Stimulated activated CD8-positive, alpha-beta memory T cell treated with anti-CD3 and anti-CD28 coated beads, Interleukin-4, amount 100 ng/mL, for 24 hours (primary cell): Measurements from ENCODE around the gene CLCN6.

Experiments used
- DNase-seq: peaks from one replicate; pipeline ENCODE4 v3.0.0-alpha.2; 2020; ENCODE audit warnings: low read depth

The CLCN6 gene

DNA sequence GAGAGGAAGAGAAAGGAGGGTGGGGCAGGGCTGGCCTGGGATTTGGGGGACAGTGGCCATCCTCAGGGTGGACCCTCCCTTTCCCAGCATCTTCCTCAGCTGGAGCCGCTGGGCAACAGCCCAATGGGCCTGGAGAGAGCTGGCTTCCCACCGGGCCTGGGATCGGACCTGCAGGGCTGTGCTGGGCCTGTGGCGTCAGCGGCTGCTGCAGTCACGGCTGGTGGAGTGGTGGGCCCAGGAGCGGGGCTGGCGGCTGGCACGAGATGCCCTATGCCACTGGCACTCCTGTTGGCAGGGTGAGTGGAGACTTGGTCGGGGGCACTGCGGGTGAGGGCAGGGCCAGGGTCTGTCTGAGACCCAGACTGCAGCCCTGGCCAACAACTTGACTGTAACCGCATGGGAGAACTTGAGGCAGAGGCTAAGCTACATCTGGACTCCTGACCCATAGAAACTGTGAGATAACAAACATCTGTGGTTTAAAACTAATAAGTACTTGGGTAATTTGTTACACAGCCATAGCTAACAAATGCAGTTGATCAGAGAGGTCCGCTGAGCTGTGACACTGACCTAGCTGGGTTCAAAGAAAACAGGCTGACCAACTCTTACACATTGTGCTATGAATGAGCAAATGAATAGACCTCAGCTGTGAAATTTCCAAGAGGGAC is 26.1 kb upstream of the CLCN6 start:
- DNase-seq: no peak

DNA sequence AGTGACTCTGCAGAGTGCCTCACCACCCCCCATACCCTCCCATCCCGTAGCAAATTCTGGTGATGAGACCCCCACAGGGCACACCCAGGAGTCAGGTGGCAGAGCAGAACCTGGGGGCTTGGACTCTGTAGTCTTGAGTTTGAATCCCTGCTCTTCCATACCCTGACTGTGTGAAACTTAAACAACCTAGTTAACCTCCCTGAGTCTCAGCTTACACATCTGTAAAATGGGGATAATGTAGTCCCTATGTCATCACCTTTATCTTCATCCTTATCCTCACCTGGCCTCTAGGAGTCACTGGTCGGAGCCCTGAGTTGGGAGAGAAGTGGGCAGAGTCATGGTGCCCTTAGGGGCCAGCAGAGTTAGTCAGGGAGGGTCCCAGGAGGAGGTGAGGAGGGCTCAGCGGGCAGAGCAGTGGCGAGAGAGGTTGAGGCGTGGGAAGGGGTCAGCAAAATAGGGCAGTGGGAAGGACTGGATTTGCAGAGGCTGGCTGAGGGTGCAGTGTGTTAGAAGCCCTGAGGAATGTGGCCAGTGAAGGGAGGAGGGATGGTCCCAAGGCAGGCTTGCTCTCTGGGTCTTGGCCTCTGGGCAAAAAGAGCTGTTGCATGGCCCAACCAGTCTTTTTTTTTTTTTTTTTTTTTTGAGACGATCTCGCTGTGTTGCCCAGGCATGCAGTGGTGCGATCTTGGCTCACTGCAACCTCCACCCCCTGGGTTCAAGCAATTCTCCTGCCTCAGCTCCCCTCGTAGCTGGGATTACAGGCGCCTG is 25.4 kb upstream of the CLCN6 start:
- DNase-seq: no peak

DNA sequence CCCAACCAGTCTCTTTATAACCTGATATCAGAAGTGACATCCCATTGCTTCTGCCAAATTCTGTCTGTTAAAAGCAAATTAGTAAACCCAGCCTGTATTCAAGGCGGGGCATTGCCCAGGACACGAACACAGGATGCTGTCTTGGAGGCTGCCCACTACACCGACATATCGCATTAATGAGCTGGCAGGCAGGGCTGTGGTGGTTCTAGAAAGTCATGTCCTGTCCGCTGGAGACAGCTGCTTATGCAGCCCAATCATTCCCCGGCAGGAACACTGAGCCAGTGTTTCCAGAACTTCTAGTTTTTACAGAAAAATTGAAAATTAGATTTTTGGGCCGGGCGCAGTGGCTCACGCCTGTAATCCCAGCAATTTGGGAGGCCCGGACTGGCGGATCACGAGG is 24.7 kb upstream of the CLCN6 start:
- DNase-seq: no peak

DNA sequence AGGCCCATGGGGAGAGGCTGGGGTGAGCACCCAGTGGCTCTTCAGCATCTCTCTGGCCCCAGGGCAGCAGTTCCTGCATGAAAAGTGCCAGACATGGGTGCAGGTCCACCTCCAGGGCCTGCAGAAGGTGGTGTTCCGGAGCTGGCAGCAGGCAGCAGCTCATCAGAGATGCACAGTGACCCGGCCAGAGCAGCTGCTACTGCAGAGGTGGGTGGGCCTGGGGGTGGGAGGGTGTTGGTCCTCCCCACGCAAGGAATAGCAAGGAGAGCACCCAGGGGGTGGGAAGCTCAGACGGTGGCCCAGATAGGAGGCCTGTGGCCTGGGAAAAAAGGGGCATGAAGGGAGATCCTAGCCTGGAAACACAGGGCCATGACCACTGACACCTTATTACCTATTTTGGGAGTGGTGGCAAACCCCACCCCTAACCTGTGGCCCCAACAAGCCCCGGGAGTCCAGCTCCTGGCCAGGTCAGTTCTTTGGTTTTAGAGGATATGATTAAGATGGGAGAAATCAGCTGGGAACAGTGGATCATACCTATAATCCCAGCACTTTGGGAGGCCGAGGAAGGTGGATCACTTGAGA is 23.8 kb upstream of the CLCN6 start:
- no peak for DNase-seq

DNA sequence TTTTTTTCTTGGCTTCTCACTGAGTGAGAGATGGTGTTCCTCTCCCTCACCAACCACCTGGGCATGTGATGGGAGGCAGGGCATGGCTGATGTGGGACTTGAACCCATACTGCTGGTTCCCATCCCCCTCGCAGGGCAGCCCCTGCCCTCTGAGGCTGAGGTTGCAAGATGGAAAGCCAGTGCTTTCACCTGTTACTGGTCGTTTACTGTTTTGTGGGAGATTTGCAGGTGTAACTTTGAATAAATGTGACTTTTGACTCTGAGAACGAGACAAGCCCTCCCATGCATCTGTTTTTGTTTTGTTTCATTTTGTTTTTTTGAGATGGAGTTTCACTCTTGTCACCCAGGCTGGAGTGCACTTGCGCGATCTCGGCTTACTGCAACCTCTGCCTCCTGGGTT is 22.4 kb upstream of the CLCN6 start:
- no peak for DNase-seq

DNA sequence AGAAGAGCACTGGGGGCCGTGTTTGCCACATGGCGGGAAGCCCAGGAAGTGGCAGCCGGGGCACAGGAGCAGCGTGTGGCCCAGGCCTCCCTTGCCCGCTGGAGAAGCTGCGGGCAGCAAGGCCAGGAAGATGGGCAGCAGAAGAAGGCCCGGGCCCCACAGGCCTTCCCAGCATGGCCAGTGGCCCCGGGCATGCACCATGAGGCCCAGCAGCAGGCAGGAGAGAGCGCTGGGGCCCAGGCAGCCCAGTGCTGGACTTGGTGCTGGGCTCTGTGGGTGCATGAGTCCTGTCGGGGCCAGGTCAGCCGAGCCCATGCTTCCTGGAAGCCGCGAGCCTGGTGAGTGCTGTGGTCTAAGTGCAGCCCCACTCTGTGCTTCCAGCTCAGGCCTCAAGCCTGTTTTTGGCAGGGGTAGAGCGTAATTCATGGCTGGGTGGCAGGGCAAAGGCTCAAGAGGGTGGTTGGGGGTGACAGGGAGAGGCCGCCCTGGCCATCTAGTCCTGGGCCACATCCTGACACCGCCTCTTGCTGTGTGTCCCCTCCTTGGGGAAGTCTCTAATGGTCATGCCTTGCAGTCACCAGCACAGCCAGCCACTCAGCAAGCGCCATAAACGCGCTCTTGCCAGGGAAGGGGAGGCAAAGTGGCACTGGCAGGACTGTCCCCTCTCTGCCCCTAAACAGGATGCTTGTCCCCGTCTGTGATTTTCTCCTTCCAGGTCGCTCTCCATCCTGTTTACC is 21.6 kb upstream of the CLCN6 start:
- no peak for DNase-seq

DNA sequence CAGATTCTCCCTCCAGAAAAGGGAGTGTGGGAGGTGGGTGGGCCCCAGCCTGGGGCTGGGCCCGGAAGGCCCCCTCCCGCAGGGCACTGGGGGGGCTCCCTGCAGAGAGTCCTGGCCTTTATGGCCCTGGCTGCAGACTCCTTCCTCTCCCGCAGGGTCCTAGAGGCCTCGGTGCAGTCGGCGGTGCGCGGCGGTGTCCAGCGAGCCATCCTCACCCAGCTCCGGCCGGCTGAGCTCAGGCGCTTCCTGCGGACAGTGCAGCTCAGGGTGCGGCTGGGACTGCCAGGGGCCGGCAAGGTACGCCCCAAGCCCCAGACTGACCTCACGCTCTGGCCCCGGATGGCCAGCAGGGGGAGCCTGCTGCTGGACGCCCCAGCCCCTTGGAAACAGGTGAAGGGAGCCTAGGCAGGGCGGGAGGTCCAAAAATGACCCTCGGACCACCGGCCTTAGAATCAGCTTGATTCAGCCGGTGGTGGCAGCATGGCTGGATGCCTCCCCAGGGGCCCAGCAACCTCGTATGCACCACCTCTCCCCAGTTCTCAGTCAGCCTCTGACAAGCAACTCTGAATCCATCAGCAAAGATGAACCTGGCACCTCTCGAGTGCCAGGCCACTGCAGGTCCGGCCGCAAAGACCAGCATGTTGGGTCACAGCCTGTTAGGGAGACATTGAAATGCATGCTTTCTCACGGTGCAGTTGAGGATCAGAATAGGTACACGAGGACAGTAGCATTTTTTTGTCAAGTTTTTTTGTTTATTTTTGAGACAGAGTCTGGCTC is 20.8 kb upstream of the CLCN6 start:
- DNase-seq: peak; percentile 30

DNA sequence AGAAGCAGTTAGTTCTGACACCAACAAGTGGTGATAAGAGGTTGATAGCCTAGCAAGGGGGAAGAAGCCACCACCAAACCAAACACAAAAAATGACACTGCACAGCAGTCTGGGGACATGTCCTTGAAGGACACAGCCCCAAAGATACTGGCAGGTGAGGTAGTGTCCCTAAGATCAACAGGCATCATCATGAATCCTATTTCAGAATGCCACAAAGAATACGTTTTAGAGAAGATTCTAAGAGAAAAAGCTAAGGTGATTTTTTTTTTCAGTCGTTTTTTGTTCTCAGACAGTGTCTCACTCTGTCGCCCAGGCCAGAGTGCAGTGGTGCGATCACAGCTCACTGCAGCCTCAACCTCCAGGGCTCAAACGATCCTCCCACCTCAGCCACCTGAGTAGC is 19.8 kb upstream of the CLCN6 start:
- DNase-seq: no peak

DNA sequence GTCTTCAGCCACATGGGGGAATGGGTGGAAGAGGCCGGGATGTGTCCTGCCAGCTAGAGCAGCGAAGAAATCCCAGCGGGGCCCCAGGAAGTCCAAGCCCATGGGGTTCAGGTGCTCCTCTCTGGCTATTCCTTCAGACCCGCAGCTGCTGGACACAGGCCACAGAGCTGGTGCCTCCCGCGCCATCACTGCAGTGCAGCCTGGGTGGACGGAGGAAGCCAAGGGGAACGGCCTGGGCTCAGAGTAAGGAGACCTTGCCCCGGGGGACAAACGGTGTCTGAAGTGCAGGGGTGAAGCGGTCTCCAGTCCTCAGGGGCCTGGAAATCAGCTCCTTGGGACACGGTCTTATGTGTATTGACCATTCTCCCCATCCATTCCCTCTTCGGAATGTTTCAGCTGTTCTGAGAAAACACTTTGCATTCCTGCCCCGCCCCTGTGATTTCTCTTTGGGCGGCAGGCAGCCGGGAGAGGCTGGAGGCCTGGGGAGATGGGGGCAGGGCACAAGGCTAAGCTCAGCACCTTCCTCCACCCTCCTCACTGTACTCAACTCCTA is 18.7 kb upstream of the CLCN6 start:
- DNase-seq: no peak

DNA sequence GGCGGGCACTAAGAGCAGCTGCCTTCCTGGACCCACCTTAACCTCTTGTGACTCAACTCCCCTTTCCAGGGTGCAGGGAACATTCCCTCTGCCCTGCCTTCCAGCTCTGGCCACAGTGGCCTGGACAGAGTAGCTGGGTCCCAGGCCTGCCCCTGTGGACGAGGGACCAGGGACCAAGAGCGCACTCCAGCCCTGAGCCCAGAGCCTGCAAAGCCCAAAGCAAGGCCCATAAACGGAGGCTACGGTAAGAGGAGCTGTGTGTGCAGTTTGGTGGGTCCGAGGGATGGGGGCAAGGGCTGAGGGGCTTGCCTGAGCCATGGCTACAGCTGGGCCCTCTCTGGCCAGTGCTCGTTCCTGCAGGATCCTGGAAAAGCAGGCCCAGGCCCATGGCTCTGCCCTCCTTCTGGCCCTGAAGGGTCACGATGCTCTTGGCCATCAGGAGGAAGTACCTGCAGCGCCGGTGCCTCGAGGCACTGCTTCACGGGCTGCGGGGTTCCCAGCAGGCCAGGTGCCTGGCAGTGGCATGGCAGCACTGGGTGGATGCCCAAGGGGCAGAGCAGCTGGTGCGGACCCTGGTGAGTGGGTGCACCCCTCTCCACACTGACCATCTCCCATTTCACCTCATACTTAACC is 18.1 kb upstream of the CLCN6 start:
- no peak for DNase-seq

DNA sequence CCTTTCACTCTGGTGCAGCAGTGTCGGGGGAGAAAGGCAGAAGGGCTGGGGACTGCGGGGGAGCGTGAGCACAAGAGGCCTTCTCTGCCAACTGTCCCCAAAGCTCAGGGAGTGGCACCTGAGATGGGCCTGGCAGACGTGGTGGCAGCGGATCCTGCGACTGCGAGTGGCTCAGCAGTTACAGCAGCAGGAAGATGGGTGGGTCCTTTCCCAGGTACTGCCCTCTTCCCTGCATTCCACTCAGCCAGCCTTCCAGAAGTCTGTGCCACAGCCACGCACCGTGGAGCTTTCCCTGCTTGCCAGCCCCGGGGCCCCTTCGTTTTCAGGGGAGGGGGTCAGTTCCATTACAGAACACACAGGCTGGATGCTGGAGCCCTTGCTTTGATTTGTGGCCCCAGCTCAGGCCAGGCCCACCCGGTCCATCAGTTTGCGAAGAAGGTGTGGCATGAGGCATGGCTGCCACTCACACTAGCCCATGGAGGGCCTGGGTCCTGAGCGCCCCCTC is 17.4 kb upstream of the CLCN6 start:
- DNase-seq: no peak

DNA sequence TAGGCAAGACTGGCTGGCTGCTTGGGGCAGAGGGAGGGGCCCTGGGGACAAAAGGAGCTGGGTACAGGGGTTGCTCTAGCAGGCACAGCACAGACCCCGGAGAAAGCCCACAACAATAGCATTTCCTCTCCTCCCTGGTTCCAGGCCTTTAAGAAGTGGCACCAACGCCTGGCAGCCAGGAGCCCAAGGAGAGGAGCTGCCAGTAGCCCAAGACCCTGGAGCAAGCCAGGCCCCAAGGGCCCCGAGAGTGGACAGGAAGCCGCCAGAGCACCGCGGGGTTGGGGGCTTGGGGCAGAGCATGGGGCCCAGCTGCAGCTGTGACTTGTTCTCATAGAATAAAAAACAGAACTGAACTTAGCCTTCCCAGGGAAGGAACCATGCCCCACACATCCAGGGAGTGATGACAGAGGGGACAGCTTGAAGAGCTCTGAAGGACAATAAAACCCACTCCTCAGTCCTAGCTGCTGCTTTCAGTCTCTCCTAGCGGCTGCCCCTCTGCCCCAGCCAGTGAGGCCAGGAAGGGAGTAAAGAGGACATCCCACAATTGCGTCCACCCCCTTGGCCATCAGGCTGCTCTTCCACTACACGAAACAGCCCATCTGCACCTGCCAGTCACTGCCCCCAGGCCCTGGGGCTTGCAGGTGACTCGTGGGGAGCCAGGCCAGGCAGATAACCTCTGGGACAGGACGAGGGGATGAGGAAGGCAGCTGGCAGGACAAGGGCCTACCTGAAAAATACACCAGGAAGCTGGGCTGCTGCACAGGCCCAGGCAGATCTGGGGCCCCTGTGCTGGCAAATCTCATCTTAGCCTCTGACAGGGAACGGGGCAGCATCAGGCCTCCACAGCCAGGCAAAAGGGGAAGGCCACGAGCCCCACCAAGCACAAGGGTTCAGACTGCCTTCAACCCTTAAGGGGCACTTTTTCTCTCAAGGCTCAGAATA is 16.6 kb upstream of the CLCN6 start:
- DNase-seq: no peak

DNA sequence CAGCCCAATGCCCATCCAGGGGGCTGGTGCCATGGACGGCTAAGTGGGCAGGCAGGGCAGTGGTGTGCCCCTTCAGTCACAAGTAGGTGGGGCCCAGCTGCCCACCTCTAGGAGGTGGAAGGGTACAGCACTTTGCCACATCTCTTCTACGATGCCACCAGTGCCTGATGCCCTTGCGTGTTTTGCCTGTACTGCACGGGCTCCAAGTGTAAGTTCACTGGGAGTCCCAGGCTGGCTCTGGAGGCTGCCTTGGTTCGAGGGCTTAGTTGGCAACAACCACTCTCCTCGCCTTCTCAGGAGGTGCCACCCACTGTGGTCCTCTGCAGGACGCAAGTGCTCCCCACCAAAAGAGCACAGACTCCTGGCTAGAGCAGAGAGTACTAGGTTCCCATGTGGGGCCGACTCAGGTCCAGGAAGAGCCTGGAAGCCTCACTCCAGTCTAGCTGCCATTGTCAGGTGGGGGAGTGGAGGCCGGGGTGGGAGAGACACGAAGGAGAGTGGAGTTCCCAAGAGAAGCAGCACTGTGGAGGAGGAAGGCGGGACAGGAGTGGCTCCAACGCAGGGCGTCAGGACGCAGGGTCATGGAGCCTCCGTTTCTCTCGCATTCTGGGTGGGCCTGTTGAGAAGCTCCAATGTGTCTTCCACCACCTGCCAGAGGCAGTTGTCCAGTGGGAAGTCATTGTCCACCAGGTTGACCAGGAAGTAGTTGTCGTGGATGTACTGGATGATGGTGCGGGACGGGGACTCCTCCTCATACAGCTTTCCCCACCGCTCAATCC is 15.7 kb upstream of the CLCN6 start:
- DNase-seq: no peak

DNA sequence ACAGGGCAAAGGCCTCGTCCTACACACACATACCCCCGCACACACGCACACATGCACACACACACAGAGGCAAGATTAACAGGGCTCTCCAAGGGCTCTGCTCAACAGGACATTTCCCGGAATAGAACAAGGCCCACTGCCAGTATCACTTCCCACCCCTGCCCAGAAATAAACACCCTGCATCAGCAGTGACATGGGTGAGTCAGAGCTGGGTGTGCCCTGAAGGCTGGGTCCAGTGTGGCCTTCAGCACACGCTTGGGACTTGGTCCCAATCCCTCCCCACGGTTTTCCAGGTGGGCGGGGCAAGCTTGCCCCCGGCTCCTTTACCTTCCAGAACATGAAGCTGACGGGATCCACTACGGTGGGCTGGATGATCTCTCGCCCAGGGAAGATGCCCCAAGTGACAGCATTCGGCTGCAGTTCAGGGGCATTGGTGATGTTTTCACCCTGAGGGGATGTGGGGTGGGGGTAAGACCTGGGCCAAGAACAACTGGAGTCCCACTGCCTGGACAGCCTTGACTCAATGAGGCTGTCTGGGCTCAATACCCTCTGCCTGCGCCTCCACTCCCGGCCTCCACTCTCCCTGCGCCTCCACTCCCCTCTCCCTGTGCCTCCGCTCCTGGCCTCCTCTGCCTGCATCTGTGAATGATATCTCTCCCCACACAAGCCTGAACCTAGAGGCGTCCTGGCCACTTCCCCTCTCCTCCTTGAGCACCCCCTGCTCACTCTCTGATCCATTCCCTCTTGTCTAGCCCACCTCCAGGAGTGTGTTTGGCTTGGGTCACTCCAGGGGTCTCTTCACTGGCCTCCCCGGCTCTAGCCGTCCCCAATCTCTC is 14.9 kb upstream of the CLCN6 start:
- no peak for DNase-seq

DNA sequence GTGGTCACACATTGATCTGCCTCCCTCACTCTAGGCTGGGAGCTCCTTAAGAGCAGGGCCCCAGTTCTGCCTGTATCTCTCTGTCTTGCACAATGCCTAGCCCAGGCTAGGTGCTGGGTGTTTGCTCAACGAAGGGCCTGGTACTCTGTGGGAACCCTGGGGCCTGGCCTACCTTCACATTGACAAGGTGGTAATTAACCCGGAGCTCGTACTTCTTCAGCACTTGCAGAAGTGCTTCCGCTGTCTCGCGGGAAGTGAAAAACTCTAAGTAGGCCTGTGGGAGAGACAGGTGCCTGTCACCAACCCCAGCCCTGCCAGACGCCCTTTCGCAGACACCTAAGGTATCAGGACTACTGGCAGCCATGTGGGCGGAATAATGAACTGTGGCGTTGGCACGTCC is 13.9 kb upstream of the CLCN6 start:
- DNase-seq: no peak

DNA sequence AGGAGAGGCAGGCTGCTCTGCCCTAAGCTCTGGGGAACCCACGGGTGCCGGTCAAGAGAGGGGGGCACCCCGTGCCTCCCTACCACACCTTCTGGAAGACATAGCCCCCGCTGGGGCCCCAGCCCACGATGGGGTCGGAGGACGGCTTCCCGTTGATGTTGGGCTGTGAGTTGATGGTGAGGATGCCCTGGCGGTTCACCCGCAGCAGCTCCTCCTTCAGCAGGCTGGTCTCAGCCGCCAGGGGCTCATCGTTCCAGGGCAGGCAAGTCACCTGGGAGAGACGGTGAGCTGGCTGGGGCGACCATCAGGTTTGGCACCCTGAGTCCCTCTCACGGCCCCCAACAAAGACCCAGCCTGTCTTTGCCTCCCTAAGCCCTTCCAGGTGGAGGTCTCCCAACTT is 12.2 kb upstream of the CLCN6 start:
- no peak for DNase-seq

DNA sequence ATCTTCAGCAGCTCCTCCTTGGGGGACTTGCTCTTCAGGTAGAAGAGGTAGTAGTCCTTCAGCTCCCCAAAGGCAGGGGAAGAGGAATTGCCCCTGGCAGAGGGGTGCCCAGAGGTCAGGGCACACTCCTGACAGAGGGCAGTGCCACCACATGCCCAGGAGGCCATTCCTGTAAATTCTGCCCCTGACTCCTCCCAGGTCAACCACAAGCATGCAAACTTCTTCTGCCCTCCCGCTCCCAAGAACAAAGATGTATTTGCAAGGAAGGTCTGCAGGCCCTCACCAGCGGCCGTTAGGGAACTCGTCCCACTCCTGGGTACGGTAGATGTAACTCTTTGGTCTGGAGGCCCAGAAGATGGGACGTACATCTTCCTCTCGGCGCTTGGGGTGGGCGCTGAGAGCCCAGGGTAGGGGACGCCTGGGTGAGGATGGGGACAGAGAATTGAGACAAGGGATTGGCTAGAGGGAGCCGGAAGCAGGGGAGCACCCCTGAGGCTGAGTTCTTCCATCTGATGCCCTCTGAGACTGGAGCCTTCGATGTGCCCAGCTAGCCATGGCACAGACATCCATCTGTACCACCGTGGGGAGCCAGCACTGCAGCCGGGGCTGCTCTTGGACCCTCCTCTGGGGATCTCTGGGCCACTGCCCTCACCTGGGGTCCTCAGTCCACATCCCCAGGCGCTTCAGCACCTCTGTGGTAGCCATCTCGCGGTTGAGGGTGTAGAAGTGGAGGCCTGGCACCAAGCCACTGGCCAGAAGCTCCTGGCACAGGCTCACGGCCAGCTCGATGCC is 11.3 kb upstream of the CLCN6 start:
- no peak for DNase-seq
